HG03558 (cell line): ENCODE results near the gene AUTS2.
"Not testable (repeated sequence)": the region's sequence is repeated elsewhere in the genome, so short reads cannot be mapped to it uniquely, and the experiment has no call there.

ENCODE experiments used
- ATAC-seq: cut with Tn5 transposase; IDR thresholded peaks from one replicate; pipeline ENCODE4 v1.9.1; 2021; ENCODE audit warnings: moderate number of reproducible peaks; ENCODE audit not compliant: unreplicated experiment; ENCODE audit errors: extremely low read depth

Gene AUTS2

DNA sequence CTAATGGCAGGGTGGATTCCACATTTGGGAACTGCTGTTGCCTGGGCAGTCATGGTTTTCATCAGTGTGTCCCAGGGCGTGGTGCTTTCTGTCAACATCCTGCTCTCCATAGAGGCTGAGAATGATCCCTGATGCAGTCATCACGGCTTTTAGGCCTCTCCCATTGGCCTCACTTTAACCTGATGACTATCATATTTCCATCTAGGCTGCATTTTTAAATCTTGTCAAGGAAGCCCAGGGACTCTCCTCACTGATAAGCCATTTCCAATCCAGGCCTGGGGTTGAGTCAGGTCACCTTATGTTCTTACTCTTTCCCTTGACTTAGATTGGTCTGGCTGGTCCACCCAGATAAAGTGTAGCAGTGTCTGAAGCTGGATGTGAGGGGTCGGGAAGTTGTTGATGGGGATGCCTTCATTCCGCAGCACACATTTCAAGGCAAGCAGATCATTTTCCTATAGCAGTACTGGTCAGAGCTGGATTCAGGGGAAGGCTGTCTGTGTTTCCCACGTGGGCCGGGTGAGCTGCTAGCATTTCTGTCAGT, 177.0 kb downstream of the AUTS2 start:
- no peak for ATAC-seq

DNA sequence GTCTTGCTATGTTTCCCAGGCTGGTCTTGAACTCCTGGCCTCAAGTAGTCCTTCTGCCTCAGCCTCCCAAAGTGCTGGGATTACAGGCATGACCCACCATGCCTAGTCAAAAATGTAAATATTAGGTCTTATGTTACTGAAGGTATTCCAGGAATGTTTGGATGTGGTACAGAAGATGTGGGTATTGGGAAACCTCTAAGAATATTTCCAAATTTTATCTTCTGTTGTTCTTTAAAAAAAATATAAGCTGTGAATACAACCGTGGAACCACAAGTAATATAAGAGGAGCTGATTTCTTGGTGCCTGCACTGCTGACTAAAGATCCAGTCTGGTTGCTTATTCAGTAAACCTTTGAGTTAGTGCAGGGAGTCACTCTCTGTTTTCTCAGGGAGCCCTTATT, 178.3 kb downstream of the AUTS2 start:
- no peak for ATAC-seq

DNA sequence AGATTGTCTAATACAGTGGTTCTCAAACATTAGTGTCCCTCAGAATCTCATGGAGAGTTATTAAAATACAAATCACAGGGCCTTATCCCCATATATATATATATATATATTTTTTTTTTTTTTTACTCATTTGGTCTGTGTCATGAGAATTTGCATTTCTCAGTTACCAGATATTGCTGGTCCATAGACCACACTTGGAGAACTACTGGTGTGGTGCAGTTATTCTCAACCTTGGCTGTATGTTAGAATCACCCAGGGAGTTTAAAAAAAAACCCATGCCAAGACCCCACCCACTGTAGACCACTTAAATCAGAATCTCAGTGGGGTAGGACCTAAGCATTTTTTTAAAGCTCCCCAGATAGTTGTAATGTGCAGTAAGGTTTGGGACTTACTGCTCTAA, 179.9 kb downstream of the AUTS2 start:
- ATAC-seq: no peak

DNA sequence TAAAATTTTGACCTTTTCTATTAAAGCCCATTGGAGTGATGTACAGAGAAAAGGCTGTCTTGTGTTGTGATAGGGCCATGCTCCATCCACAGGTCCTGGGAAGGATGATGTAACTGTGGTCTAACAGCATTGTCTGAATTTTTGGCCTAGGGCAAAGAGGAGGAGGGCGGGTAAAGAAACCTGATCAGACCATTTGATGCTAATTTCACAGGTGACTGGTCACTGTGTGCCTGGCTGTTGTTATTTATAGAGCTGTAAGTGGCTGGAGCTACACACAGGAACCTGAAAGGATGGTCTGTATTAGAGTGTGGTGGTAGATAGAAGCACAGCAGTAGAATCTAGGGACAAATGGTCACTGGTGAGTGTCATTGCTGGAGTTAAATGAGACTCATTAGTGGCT, 182.1 kb downstream of the AUTS2 start:
- no peak for ATAC-seq

DNA sequence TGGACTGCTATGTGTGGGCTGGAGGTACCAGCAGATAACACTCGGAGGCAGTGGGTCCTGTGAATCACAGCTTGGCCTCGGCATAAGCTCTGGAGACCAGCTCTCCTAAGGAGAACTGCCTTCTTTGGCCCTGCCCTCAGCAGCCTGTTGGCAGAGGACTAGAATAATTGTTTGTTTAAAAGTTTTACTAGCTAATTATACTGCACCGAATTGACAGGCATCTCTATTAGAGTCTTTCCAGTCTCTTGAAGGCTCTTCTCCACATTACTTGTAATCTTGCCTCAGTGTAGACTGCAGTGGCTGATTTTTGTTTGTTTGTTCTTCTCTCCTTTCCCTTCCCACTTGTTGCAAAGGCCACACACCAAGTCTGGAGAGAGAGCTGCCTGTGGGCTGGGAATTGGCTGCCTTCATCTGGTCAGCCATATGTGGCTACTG, 183.2 kb downstream of the AUTS2 start:
- ATAC-seq: no peak

DNA sequence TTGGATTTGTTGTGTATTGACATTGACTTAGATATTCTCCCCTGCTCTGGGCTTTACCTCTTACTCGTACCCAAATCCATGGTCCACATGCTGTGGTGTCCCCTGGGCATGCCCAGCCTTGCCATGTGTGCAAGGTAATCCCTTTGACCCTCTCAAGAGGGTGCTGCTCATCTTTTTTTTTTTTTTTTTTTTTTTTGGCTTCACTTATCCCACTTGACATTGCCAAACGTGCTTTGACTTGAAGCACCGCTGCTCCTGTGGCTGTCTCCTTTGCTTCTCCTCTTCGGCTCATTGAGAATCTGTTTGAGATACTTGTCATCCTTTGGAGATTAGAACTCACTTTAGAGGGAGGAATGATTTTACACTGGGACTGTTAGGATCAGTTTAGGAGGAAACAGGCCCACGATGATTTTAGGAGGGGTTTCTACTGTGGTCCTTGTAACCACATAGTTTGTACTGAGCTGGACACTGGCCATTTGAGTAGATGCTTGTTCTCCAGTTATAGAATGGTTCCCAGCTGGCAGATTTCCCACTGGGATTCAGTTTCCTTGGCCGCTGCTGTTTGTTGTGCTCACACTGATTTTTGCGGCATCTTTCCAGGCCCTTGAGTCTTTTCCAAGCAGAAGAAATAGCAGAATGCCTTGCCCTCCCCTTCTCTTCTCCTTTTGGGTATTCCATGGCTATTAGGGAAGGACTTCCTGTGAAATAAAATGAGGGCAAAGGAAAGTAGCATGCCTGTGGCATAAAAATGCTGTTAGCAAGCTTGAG, 184.8 kb downstream of the AUTS2 start:
- ATAC-seq: no peak

DNA sequence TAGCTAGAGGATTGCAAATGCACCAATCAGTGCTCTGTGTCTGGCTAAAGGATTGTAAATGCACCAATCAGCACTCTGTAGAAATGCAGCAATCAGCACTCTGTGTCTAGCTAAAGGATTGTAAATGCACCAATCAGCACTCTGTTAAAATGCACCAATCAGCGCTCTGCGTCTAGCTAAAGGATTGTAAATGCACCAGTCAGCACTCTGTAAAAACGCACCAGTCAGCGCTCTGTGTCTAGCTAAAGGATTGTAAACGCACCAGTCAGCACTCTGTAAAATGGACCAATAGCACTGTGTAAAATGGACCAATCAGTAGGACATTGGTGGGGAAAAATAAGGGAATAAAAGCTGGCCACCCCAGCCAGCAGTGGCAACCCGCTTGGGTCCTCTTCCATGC, 187.9 kb downstream of the AUTS2 start:
- not testable (repeated sequence) for ATAC-seq

DNA sequence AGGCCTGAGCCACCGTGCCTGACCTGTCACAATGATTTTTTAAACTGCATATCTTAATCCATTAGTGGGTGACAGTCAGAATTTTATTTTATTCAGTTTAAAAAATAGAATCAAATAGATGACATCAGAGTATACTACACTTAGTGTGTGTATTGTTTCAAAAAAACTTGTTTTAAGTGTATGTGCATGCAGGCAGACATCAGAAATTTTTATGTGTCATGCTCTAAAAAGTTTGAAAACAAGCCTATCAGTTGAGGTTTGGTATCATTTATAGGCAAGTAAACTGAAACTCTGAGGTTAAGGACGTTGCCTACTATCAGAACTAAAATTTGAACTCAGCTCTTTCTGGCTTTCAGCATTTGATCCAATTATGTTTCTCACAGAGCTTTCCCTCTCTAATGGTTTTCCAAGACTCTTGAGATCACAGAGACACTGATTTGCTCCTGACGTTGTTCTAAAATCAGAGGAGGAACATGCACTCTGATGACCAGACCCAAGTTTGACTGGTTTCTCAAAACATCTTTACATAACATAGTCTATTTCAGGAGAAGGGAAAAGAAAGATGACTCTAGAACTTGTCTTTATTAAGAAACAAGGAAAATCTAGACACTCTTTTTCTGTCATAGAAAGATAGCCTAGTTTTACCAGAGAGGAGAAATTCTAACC, 188.6 kb downstream of the AUTS2 start:
- ATAC-seq: no peak

DNA sequence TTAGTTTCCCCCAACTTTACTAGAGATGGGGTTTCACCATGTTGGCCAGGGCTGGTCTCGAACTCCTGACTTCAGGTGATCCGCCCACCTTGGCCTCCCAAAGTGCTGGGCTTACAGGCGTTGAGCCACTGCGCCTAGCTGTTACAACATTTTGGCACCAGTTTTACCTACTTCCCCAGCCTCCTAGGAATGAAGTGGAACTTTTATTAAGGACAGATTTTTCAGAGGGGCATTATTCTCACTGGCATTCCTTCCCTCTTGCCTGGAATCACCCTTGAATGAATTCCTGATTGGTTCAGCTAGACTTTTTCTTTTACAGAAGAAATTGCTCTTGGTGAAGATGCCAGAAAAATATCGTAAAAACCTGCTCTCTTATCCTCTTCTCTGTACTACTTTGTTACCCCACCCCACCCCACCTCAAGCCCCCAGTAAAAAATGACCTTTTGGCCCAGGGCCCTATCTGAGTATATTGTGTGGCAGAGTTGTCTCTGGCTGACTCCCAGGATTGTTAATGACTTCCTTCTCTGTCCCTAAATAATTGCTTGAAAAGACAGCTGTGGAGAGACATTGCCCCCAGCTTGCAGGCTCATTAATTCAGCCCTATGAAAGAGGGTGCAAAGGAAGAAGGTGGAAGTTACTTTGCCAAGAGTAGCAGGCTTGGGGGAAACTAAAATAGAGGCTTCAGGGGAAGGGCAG, 189.6 kb downstream of the AUTS2 start:
- ATAC-seq: no peak

DNA sequence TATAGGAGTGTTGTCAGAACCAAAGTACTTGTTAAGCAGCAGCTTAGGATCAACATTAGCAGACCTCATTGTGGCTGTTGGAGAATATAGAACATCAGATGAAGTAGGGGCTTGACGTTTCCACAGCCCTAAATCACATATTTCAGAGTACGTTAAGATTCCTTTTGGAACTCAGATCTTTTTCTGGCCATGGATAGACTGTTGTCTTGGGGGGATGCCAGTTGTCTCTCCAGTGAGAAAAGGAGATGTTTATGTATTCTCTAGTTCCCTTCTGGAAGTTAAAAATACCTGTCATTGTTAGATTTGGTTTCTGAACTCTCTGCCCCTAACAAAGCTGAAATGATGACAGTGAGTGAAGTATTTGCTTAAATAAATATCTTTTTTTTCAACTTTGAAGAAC, 191.3 kb downstream of the AUTS2 start:
- no peak for ATAC-seq

DNA sequence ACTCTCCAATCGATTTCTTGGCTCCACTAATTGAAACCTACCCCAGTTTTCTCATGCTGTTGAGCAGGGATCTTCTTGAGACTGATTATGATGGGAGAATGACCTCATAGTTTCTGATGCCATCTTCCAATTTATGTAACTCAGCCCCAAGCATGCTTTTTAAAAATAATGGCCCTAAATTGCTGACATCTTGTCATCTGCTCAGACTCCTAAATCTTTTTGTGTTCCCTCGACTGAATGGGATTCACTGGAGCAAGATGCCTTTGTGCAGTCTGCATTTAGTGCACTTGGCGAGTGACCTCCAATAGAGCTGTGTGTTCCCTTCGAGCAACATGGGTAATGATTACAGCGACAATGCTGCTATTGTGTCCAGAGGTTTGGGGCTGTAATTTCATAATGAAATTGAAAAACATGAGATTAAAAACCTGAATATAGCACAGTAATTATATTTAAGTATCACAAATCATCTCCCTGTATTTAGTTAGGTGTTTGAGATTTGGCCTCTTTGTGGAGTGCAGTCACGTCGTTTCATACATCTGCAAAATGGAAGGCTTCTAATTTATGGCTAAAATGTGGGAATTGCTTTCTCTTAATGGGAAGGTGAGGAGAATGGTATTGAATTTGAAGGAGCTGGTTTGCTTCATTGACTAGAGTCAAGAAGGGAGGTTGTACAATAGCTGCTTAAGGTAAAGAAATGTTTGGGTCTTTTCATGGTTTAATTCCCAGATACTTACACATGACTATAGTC, 192.9 kb downstream of the AUTS2 start:
- no peak for ATAC-seq

DNA sequence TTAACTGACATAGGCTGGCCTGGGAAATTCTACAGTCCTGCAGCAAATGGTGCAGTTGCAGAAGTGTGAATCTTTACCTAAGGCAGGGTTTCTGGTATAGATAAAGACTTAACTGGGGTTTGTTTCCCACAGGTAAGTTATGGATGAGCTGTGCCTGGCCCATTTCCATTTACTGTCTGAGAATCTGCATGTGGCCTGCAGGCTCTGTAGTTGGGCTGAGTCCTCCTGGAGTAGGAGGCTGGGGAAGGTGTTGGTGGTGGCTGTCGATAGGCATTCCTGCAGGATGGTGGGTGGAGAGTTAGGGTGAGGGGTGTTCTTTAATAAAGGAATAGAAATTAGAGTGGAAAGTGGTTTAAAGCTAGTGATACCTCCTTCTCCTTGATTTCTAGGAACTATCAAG, 193.5 kb downstream of the AUTS2 start:
- no peak for ATAC-seq

DNA sequence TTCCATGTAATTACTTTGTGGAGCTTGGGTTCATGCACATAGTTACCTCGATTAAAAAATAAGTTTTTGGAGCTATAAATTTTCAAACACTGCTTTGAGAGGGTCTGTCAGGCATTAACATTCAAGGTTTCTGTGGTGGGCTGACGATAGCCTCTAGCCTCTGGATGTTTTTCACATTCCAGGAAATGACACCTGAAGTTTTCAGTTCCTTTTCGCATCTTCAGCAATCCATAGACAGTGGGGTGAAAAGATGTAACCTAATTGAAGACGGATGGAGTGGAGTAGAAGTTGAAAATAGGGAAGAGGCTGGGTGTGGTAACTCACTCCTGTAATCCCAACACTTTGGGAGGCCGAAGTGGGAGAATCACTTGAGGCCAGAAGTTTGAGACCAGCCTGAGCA, 197.7 kb downstream of the AUTS2 start:
- ATAC-seq: no peak

DNA sequence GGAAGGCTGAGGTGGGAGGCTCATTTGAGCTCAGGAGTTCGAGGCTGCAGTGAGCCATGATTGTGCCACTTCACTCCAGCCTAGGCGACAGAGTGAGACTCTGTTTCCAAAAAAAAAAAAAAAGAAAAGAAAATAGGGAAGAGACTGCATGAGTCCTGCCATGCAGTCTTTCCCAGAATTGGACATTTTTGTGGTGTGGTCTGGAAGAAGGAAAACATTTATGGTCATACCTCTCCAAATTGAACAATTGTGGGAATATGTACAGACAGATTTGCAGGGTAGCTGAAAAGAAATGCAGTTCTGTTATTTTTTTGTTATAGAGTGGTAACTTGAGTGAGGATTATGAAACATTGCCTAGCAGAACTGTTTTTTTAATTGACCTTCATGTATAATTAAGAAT, 198.1 kb downstream of the AUTS2 start:
- ATAC-seq: no peak

DNA sequence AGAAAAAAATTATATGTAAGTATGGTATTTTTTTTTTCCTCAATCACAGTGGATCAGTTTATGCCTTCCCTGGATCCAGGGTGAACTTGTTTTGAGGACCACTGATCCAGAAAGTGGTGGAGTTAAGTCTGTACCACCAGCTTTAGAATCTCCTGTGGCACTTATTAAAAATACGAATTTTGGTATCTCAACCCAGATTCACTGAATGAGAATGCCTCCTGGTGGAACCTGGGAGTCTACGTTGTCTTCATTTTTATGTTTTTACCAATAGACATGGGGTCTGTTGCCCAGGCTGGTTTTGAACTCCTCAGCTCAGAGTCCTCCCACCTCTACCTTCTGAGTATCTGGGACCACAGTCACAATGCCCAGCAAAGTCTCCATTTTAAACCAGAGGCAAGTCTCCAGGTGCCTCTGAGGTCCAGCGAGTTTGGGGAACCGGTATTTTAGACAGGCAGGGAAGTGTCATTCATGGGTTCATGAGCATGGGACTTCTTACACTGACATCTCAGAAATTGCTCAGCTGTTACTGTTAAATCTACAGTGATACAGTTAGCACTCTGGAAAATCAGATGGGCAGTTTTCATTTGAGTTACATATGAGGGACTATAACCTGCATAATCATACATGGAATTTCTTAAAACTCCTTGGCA, 200.9 kb downstream of the AUTS2 start:
- ATAC-seq: no peak

DNA sequence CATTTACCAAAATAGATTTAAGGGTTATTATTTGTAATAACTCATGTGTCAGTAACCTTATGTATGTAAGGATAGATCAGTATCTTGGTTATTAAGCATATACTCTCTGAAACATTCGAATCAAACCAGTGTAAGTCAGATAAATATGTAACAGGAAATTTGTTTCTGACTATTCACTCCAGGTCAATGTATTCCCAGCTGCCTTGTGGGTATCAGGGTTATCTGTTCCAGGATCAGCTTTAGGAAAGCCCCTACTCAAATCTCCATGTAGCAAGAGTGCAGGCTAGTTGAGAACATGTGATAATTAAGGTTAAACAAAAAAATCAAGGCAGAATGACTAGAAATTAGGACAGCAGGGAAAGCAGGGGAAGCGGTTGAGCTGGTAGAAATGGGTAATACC, 201.7 kb downstream of the AUTS2 start:
- ATAC-seq: no peak

DNA sequence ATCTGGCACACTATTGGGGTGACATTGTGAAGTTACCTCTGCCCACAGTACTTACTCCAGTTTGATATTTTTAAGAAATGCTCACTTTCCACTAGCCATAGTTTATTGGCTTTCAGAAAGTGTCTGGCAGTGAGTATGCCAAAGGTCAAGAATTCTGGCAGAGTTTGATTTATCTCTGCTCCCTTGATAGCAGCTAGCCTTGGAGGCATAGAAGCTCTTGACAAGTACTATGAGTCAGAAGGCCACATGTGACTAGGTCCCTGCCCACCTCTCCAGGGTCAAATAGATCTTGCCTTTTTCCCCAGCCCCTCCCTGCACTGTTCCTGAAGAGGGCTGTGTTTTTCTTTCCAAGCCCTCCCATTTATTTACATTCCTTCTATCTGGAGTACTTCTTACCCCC, 202.2 kb downstream of the AUTS2 start:
- ATAC-seq: no peak

DNA sequence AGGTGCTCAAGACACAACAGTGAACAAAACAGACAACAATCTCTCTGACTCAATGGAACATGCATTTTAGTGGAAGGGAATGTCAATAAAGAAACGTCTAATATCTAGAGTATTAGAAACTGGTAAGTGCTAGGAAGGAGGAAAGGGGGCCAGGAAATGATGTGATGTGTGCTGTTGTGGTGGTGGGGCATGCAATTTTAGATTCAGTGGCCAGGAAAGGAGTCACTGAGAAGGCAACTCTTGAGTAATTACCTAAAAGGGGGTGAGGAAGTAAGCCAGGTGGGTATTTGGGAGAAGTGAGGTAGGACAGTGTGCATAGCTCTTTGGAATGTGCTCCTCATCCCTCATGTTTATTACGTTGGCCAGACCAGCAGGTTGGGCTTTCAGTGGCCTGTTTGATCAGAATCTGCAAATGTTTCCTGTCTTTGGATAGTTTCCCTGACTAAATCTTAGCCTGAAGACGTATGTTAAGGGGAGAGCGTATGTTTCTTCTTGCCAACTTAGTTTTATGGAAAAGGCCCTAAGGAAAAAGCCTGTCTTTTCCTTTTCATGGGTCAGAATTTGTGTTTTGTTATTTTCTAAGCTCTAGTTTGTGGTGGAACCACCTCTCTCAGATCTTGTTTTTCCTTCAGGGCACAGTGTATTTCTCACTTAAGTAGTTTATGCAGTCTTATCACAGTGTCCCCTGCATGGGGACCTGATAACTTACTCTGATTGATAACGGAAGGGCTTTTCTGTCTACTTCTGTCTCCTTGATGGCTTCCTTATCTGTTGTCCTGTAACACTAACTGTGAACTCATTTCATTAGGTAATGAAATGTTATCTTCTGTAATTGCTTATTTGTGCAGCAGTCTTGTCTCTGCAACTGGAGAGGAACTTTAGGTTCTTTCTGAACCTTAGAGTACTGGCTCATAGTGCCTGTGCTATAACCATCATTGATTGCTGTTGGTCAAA, 203.7 kb downstream of the AUTS2 start:
- ATAC-seq: no peak
